CD4-positive, alpha-beta T cell treated with Interleukin-21 for 1 hour (primary cell): Measurements from ENCODE around the gene ITGB1.

Source experiments
- DNase-seq: peaks from one replicate; pipeline ENCODE4 v3.0.0-alpha.2; 2020

The ITGB1 gene

DNA sequence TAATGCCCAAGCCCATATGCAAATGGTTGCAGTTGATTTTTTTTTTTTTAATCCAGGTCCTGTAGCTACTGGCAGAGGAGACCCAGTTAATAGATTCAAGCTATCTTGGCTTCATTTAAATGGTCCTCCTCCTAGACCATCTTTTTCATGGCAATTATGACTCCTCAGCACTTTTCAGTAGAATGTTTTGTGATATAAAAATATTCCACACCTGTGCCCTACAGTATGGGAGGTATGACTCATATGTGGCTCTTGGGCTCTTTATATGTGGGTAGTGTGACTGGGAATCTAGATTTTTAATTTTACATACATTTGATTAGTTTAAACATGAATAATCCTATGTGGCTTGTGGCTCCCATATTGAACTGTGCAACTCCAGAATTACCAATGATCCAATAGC lies 80.1 kb downstream of the ITGB1 start:
- no peak for DNase-seq

DNA sequence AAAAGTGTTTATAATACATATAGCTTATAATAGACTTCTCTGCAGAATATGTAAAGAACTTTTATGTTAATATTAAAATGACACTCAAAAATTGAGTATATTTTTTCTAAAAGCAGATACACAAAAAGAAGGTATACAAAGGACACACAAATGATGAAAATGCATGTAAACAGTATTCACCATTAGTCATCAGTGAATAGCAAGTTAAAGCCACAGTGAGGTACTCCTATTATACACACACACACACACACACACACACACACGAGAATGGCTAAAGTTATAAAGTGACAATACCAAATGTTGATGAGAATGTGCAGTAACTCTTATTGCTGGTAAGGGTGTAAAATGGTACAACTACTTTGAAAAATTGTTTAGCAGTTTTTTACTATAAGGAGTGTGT lies 92.9 kb downstream of the ITGB1 start:
- no peak for DNase-seq

DNA sequence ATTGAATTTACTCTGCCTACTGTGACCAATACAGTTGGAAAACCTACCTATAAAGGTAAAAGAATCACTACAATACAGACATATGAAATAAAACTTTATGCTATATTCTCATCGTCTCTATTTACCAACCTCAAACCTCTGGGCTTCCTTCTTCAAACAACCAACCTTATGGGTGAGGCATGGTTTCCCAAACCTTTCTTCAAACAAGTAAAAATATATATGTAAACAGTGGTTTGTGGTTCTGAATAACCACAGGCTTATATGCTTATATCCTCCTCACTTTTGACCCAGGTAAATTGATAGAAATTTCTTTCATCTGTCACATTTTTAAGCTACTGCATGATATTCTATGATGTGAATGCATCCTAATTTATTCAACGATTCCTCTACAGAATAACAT lies 103.6 kb downstream of the ITGB1 start:
- DNase-seq, result no peak

DNA sequence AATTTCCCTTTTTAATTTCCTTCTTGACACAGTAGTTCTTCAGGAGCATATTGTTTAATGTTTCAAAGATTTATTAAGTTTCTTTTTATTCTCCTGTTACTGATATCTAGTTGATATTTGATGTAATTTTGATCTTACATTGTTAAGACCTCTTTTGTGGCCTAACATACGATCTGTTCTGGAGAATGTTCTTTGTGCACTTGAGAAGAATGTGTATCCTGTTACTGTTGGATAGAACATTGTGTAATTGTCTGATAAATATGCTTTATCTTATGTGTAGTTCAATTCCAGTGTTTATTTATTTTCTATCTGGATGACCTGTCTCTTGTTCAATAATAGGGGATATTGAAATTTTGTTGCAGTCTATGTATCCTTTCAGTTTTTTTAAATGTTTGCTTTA lies 106.7 kb downstream of the ITGB1 start:
- no peak for DNase-seq
